GM18502 (cell line): ENCODE measurements around the gene DIS3L2.

ENCODE experiments used
- ATAC-seq: cut with Tn5 transposase; IDR thresholded peaks from one replicate; pipeline ENCODE4 v1.9.1; 2021; ENCODE audit warnings: mild to moderate bottlenecking; ENCODE audit not compliant: unreplicated experiment, poor library complexity

The DIS3L2 gene

DNA sequence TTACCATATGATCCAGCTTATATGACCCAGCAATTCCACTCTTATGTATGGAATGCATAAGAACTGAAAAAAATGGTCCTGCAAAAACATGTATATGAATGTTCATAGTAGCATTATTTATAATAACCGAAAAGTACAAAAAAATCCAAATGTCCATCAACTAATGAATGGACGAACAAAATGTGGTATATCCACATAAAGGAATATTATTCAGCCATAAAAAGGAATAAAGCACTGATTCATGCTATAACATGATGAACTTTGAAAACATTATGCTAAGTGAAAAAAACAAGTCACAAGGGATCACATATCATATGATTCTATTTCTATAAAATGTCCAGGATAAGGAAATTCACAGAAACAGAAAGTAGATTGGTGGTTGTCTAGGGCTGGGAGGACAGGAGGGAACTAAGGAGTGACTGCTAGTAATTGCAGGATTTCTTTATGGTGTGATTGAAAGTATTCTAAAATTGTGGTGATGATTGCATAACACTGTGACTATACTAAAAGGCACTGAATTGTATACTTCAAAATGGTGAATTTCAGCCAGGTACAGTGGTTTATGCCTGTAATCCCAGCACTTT is 10.0 kb upstream of the DIS3L2 start:
- no peak for ATAC-seq

DNA sequence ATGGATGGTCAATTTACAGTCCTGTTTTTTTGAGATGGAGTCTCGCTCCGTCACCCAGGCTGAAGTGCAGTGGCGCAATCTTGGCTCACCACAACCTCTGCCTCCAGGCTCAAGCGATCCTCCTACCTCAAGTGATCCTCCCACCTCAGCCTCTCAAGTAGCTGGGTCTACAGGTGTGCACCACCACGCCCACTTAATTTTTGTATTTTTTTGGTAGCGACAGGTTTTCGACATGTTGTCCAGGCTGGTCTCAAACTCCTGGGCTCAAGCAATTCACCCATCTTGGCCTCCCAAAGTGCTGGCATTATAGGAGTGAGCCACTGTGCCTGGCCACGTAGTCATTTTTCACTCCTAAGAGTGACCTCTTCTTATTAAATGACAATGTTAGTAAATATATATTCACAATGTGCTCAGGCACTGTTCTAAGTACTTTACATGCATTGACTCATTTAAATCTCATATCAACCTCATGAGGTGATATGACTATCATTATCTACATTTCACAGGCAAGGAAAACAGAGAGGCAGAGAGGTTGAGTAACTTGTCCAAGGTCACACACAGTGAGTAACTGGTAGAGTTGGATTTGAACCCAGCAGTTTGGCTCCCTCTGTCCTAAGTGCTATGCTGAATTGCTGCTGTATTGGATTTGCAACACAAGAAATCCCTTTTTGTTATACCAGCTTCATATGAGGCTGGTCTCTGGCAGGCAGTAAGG is 5.6 kb upstream of the DIS3L2 start:
- ATAC-seq = no peak

DNA sequence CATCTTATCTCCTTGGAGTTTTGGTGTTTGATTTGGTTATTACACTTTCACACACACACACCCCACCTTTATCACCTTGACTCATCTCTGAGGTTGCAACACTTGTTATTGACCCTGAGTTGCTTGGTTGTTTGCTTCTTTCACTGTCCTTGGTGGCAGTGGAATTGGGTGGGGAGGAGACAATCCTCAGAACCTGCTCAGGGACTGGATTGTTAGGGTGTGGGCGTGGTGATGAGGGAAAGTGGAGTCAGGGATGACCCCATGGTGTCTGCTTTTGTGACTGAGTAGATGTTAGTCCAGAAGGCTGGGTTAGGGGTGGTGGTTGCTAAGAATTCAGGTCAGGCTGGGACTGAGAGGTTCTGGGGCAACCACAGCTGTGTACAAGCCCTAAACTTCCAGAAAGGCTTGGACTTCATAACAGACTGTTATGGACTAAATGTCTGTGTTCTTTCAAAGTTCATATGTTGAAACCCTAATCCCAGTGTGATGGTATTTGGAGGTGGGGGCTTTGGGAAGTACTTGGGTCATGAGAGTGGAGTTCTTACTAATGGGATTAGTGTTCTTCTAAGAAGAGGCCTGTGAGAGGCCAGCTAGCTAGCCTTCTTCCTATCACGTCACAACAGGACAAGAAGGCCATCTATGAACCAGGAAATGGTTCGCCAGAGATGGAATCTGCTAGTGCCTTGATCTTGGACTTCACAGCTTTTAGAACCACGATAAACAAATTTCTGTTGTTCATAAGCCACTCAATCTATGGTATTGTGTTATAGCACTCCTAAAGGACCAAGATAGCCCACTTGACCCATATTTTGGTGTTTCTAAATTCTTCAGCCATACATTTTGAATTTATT is 3.4 kb upstream of the DIS3L2 start:
- no peak for ATAC-seq

DNA sequence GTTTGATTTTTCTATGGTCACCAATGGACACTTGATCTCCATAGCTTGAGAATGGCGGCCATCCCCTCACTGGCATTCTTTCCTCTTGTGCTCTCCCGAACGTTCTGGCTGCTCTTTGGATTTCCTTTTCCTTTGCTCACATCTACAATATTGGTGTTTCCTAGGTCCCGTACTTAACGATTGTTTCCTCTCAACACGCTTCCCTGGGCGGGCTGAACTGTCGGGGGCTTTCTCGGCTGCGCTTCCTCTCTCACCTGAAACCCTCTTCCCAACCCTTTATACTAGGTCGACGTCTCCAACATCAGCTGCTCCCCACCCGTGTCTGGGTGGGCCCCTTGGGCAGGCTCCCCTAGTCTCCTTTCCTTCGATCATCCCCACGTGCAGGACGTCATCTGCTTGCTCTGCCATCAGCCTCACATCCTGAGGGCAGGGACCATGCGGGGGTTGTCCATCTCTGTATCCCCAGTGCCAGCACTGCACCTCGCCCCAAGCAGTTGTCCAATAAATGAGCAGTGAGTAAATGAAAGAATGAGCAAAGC is 634 bp upstream of the DIS3L2 start:
- no peak for ATAC-seq

GRCh38 chr2:231965102-231965501 is 3.6 kb downstream of the DIS3L2 start:
- ATAC-seq = no peak

DNA sequence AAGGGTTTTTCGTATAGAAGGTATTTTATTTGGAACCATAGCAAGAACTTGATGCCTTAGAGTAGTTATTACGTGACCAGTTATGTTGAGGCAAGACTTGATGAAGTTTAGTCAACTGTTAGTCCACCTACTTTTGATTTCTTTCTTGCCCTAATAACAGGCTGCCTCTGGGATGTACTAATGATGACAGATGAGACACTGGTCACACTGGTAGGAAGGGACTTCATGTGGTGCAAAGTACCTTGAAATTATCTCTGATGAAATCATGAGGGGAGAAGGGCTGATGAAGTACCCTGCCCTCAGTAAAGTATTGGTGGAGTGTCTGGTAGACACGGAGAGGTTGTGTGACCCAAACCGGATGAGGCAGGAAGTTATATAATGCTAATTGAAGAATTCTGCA is 5.4 kb downstream of the DIS3L2 start:
- no peak for ATAC-seq

- ATAC-seq = no peak
Observed at GRCh38 chr2:231968820-231969219, 7.3 kb downstream of the DIS3L2 start.

DNA sequence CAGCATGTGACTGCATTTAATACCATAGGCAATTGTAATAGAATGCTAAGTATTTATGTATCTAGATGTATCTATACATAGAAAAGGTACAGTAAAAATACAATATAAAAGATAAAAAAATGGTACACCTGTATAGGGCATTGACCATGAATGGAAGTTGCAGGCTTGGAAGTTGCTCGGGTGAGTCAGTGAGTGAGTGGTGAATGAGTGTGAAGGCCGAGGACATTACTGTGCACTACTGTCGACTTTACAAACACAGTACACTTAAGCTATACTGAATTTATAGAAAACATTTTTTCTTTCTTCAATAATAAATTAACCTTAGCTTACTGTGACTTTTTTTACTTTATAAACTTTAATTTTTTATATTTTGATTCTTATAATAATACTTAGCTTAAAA is 8.9 kb downstream of the DIS3L2 start:
- ATAC-seq = no peak

- ATAC-seq = no peak
Observed at GRCh38 chr2:231975001-231975400, 13.5 kb downstream of the DIS3L2 start.

GRCh38 chr2:231977430-231977829 is 15.9 kb downstream of the DIS3L2 start:
- ATAC-seq = no peak

- ATAC-seq = no peak
Observed at GRCh38 chr2:231984992-231985391, 23.5 kb downstream of the DIS3L2 start.

DNA sequence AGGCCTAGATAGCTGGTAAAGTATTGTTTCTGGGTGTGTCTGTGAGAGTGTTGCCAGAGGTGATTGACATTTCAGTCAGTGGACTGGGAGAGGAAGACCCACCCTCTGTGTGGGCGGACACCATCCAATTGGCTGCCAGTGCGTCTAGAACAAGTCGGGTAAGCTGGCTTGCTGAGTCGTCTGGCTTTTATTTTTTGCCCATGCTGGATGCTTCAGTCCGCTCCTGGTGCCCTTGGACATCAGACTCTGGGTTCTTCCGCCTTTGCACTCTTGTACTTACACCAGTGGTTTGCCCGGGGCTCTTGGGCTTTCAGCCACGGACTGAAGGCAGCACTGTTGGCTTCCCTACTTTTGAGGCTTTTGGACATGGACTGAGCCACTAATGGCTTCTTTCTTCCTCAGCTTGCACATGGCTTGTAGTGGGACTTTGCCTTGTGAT is 24.3 kb downstream of the DIS3L2 start:
- ATAC-seq = no peak

DNA sequence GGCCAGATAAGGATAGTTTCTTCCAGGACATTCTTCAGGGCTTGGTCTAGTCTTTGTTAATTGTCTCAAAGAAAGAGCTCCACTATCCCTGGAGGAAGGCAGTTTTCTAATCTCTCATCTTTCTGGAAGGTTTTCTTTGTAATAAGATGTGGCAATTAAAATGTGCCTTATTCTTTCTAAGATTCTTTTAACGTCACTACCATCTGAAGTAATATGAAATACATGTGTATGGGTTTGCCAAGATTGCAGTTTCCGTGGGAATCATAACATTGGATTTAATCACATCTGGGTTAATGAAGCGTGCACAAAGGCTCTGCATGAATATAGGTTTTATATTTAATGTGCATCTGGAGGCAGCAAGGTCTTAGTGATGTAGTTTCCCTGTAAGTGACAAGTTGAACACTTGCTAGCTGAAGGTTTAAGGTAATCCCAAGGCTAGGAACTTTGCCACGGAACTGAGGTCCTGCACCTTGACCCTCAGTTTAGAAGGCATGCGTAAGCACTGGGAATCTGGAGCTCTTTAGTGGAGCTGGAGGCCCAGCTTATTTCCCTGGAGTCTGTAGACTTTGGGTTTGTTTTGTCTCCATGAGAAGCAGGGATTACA is 25.7 kb downstream of the DIS3L2 start:
- no peak for ATAC-seq

DNA sequence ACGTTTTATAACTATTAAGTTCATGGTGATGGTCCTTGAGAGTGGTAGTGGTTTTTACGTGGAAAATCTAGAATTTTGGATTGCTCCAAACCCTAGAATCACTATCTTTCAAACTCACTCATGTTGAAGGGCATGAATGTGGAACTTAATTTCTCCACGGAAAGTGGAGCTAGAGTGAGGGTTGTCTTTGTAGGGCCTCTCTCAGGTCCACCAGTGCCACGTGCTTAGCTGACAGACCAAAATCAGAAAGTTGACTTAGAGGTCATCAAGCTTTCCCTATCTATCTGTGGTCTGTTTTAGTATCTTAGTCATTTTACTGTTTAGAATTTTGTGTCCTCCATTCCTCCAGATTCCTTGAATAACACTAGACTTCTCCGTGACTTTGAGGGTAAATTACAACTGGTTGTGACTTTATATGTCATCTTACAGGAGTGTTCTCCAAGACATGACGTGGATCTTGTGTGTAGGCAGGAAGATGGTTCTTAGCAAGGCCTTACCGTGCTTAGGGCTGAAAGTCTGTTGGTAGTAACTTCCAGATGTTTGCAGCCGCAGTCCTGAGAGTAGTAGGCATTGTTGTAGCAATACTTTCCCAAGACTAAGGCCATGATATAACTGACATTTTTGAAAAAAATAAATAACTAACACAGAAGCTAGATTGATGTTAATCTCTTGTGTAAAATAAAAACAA is 26.8 kb downstream of the DIS3L2 start:
- ATAC-seq = no peak

GRCh38 chr2:231991664-231992063 is 30.2 kb downstream of the DIS3L2 start:
- no peak for ATAC-seq

DNA sequence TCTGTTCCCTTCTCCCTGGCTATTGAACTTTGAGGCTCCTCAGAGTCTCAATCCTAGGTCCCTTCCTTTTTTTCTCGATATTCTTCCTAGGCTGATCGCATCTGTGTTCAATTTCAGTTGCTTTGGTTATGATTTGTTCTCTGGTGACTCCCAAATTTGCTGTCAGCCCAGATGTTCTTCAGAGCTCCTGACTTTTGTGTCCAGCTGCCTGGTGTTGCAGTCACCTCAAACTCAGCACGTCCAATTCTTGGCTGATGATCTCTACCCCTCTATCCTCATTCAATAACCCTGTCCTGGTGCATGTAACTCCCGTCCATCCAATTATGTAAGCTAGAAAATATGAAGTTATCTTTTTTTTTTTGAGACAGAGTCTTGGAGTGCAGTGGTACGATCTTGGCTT is 31.4 kb downstream of the DIS3L2 start:
- no peak for ATAC-seq

DNA sequence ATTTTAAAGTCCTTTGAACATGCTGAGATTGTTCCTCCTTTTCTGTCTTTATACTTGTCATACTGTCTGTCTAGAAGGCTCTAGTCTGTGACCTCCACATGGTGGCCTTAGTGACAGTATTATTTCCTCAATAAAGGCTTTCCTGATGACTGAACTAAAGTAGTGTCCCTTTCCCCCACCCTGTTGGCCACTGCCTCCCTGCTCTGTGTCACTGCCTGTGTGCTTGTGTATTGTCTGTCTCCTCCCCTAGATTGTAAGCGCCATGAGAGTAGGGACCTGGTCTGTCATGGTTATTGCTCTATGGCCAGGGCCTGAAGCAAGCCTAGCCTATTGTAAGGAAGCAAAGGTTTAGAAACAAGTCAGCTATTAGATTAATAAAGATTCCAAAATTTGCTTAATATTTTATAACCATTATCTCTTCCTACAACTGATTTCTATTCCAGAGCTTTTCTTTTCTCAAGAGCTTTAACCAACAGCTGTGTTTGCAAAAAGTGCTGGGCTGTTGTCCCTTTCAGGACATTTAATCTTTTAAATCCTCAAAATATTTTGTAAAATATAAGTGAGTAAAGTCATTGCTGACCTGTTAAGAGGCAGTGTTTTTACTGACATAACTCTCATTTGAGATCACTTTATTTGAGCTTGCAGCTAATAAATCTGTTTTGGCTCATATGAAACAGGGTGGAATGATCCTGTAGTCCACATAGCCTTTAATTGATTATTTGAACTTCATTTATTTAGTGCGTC is 35.5 kb downstream of the DIS3L2 start:
- no peak for ATAC-seq

DNA sequence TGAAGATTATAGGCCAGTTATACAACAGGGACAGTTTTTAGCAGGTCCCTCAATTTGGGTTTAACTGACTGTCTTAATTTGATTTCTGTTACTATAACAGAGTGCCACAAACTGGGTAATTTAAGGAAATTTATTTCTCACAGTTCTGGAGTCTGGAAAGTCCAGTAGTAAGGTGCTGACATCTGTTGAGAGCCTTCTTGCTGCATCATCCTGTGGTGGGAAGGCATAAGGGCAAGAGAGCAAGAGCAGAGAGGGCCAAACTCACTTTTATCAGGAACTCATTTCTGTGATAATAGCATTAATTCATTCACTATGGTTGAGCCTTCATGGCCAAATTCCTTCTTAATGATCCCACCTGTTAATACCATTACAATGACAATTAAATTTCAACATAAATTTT is 36.5 kb downstream of the DIS3L2 start:
- no peak for ATAC-seq

DNA sequence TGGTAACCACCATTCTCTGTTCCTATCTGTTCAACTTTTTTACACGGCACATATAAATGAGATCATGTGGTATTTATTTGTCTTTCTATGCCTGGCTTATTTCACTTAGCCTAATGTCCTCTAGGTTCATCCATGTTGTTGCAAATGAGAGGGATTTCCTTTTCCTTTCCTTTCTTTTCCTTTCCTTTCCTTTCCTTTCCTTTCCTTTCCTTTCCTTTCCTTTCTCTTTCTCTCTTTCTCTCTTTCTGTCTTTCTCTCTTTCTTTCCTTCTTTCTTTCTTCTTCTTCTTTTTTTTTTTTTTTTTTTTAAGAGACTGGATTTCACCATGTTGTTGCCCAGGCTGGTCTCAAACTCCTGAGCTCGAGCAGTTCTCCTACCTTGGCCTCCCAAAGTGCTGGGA is 38.9 kb downstream of the DIS3L2 start:
- ATAC-seq = no peak
